Keratinocyte (primary cell): ENCODE measurements around the gene PRKD2. TPM values are rescaled to one million over a fixed set of nuclear protein-coding genes. Genes with fewer than 3 reads are reported as not detected.

ENCODE experiments used
- DNase-seq: peaks from one replicate; pipeline ENCODE4 v3.0.0-alpha.2; 2011; ENCODE audit warnings: low read depth, missing footprints, low spot score
- FAIRE-seq: peaks from 2 replicates; lab custom pipeline; 2011; peaks lifted over from hg19 to GRCh38; lab: Jason Lieb, UNC
- H2AFZ ChIP-seq: 2 replicates; pipeline ENCODE4 v1.6.0; 2012; ENCODE audit warnings: low read length, control low read depth, inconsistent platforms; ENCODE audit not compliant: control insufficient read depth
- H3K27ac ChIP-seq: 2 replicates; pipeline ENCODE4 v1.5.1; 2011; ENCODE audit warnings: low read length; ENCODE audit not compliant: control insufficient read depth, insufficient read depth
- H3K27me3 ChIP-seq: 3 replicates; pipeline ENCODE4 v1.6.0; 2011; ENCODE audit warnings: low read length; ENCODE audit not compliant: control insufficient read depth, insufficient read depth; ENCODE audit errors: extremely low read depth
- H3K36me3 ChIP-seq, 2 experiments: 2 replicates in 1 of 2; 3 replicates in 1 of 2; pipeline ENCODE4 v1.5.1; 2011; ENCODE audit warnings: low read length in 2 of 2, mild to moderate bottlenecking in 1 of 2; ENCODE audit not compliant: control insufficient read depth in 2 of 2, insufficient read depth in 2 of 2; ENCODE audit errors: extremely low read depth in 1 of 2
- H3K4me1 ChIP-seq: 3 replicates; pipeline ENCODE4 v1.5.1; 2011; ENCODE audit warnings: low read length; ENCODE audit not compliant: control insufficient read depth, insufficient read depth; ENCODE audit errors: extremely low read depth
- H3K4me2 ChIP-seq: 3 replicates; pipeline ENCODE4 v1.6.0; 2011; ENCODE audit warnings: low read depth, low read length; ENCODE audit not compliant: control insufficient read depth, insufficient read depth; ENCODE audit errors: extremely low read depth
- H3K4me3 ChIP-seq, 3 experiments: fragments of 200-600 bp in 1 of 3; sonication (generic) in 1 of 3; 2 replicates in 2 of 3; 3 replicates in 1 of 3; pipeline ENCODE4 v1.5.1; 2011 to 2016; ENCODE audit warnings: low read length in 3 of 3, mild to moderate bottlenecking in 3 of 3, control low read depth in 2 of 3, inconsistent platforms in 1 of 3, low read depth in 1 of 3, mixed read lengths in 1 of 3, mixed run types in 1 of 3, moderate library complexity in 1 of 3; ENCODE audit not compliant: control insufficient read depth in 2 of 3, insufficient read depth in 2 of 3; ENCODE audit errors: extremely low read depth in 1 of 3
- H3K79me2 ChIP-seq: 2 replicates; pipeline ENCODE4 v1.6.0; 2012; ENCODE audit warnings: low read length; ENCODE audit not compliant: control insufficient read depth, insufficient read depth
- H3K9ac ChIP-seq: 3 replicates; pipeline ENCODE4 v1.6.0; 2011; ENCODE audit warnings: low read length; ENCODE audit not compliant: control insufficient read depth, insufficient read depth; ENCODE audit errors: extremely low read depth
- H3K9me1 ChIP-seq: 3 replicates; pipeline ENCODE4 v1.6.0; 2011; ENCODE audit warnings: low read length; ENCODE audit not compliant: control insufficient read depth, insufficient read depth; ENCODE audit errors: extremely low read depth
- H3K9me3 ChIP-seq: 2 replicates; pipeline ENCODE4 v1.5.1; 2012; ENCODE audit warnings: low read depth, low read length; ENCODE audit not compliant: control insufficient read depth
- H4K20me1 ChIP-seq: 3 replicates; pipeline ENCODE4 v1.6.0; 2011; ENCODE audit warnings: low read length; ENCODE audit not compliant: control insufficient read depth, insufficient read depth; ENCODE audit errors: extremely low read depth
- EZH2 ChIP-seq: IDR thresholded peaks from one replicate; pipeline ENCODE4 v1.6.1; 2012; ENCODE audit warnings: inconsistent platforms, mild to moderate bottlenecking, low read length, moderate library complexity
- dilution Hi-C: fragments of 300-500 bp; cut with MboI; formaldehyde crosslinking; loops from one replicate; pipeline ENCODE4 v1.7.0; 2020; ENCODE audit warnings: low sequenced_read_pairs; ENCODE audit not compliant: extremely low pct_ligation_motif_present
- polyA plus RNA-seq, 5 experiments: library from polyadenylated mRNA; depleted of rRNA in 3 of 5; stranded (reverse) in 3 of 5; stranded (forward) in 1 of 5; unstranded in 1 of 5; fragments of >200 nt; gene quantifications; 1 replicate in 1 of 5; 2 replicates in 3 of 5; 3 replicates in 1 of 5; pipeline versions ENCODE4 v1.2.1 to v1.2.3, GENCODE V29; 2011 to 2012; ENCODE audit warnings: missing spikeins in 2 of 5, low read depth in 1 of 5, low replicate concordance in 1 of 5
- TF ChIP-seq, protein P1 (sequence below), 3 experiments: IDR thresholded peaks in 1 of 3; conservative IDR thresholded peaks in 1 of 3; optimal IDR thresholded peaks in 1 of 3; 2 replicates in 2 of 3; 3 replicates in 1 of 3; pipeline versions ENCODE3 to v1.5.1; 2011; ENCODE audit warnings: low read length in 3 of 3, mild to moderate bottlenecking in 3 of 3, moderate library complexity in 2 of 3, control low read depth in 1 of 3, inconsistent platforms in 1 of 3; ENCODE audit not compliant: insufficient read depth in 2 of 3; ENCODE audit errors: extremely low read depth in 1 of 3

The PRKD2 gene
- polyA plus RNA-seq, 1 donor (not counting 4 experiments of a cell fraction or from before 2014, with no cell fraction given) = 9.9 TPM

DNA sequence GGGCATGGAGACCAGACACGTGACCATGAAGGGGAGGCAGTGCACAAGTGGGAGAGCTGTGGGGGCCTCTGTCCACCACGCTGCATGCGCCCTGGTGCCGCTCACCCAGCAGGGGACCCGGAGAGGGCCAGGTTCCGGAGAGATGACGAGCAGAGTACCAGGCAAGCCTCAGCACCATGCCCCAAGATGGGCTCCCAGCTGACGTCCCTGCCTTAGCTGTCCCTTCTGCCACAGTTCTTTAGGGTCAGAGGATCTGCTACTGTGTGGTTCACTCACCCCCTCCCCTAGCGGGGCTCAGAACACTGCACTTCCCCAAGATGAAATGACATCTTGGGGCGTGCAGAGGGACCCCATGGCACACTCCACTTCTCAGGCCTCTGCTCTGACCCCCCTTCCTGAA lies 9.6 kb upstream of the PRKD2 start:
- H3K27me3 ChIP-seq = no peaks in the 10 kb centered on the region
- no peak overlapping the region for H3K9ac ChIP-seq
- peaks cover 35% of the 10 kb centered on the region for H4K20me1 ChIP-seq
- no peak for FAIRE-seq
- H2AFZ ChIP-seq = no peak overlapping the region
- peaks cover 71 to 72% of the 10 kb centered on the region in 2 experiments for H3K36me3 ChIP-seq
- H3K4me3 ChIP-seq = no peak overlapping the region
- no peak overlapping the region for H3K27ac ChIP-seq
- peaks cover 4% of the 10 kb centered on the region for H3K4me1 ChIP-seq
- no peak for DNase-seq
- dilution Hi-C loops = no loop called here
- no peaks in the 10 kb centered on the region for H3K9me1 ChIP-seq
- no peak overlapping the region for H3K4me2 ChIP-seq
- TF ChIP-seq EZH2 = no peak
- TF ChIP-seq, protein P1, sequence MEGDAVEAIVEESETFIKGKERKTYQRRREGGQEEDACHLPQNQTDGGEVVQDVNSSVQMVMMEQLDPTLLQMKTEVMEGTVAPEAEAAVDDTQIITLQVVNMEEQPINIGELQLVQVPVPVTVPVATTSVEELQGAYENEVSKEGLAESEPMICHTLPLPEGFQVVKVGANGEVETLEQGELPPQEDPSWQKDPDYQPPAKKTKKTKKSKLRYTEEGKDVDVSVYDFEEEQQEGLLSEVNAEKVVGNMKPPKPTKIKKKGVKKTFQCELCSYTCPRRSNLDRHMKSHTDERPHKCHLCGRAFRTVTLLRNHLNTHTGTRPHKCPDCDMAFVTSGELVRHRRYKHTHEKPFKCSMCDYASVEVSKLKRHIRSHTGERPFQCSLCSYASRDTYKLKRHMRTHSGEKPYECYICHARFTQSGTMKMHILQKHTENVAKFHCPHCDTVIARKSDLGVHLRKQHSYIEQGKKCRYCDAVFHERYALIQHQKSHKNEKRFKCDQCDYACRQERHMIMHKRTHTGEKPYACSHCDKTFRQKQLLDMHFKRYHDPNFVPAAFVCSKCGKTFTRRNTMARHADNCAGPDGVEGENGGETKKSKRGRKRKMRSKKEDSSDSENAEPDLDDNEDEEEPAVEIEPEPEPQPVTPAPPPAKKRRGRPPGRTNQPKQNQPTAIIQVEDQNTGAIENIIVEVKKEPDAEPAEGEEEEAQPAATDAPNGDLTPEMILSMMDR (optimal IDR thresholded peaks at IDR 0.05 in 1 of 3, IDR thresholded peaks at IDR 0.05 in 1 of 3, conservative IDR thresholded peaks at IDR 0.05 in 1 of 3; ENCODE audit: extremely low read depth in 1 of 3, insufficient read depth in 2 of 3, low read length in 3 of 3) = no peak
- peaks cover 28% of the 10 kb centered on the region for H3K79me2 ChIP-seq
- no peaks in the 10 kb centered on the region for H3K9me3 ChIP-seq

DNA sequence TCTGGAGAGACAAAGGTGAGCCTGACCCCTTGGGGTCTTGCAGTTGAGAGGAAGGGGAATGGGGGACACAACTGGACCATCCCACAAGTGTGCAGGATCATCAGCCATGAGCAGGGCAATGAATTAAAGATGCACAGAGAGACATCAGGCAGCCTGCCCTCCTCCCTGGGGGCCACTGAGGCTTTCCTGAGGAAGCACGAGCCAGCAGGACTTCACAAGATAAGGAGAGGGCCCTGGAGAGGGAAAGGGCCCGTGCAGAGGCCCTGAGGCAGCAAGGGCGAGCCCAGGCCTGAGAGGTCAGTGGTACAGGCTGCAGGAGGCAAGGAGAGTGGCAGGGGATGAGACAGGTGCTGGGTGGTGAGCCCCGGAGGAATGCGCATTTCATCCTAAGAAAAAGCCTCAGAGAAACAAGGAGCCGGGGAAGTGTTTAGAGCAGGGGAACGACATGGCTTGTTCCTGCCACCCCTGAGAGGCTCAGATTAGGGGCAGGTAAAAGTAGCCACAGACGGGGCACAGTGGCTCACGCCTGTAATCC lies 9.0 kb upstream of the PRKD2 start:
- DNase-seq (no peak), FAIRE-seq (no peak)
- dilution Hi-C loops = no loop called here
- no peak for TF ChIP-seq EZH2
- no peaks in the 10 kb centered on the region for H3K9me1 ChIP-seq
- peaks cover 31% of the 10 kb centered on the region for H4K20me1 ChIP-seq
- no peak overlapping the region for H3K4me2 ChIP-seq
- H3K4me1 ChIP-seq = no peaks in the 10 kb centered on the region
- H3K27me3 ChIP-seq = no peaks in the 10 kb centered on the region
- no peaks in the 10 kb centered on the region for H3K9me3 ChIP-seq
- no peak overlapping the region for H2AFZ ChIP-seq
- peaks cover 23% of the 10 kb centered on the region for H3K79me2 ChIP-seq
- no peak overlapping the region for H3K27ac ChIP-seq
- H3K36me3 ChIP-seq = peaks cover 76 to 77% of the 10 kb centered on the region in 2 experiments
- no peak overlapping the region for H3K9ac ChIP-seq
- no peak overlapping the region for H3K4me3 ChIP-seq
